Uterine smooth muscle cell (primary cell): ENCODE measurements around the gene GPR6. TPM values are rescaled to one million over a fixed set of nuclear protein-coding genes. Genes with fewer than 3 reads are reported as not detected.

ENCODE experiments used
- total RNA-seq: library from RNA; depleted of rRNA; stranded (reverse); fragments of >200 nt; gene quantifications from 2 replicates; pipeline ENCODE4 v1.2.3, GENCODE V29; 2014

Gene GPR6, protein sequence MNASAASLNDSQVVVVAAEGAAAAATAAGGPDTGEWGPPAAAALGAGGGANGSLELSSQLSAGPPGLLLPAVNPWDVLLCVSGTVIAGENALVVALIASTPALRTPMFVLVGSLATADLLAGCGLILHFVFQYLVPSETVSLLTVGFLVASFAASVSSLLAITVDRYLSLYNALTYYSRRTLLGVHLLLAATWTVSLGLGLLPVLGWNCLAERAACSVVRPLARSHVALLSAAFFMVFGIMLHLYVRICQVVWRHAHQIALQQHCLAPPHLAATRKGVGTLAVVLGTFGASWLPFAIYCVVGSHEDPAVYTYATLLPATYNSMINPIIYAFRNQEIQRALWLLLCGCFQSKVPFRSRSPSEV
- total RNA-seq = not detected in 2 replicates

DNA sequence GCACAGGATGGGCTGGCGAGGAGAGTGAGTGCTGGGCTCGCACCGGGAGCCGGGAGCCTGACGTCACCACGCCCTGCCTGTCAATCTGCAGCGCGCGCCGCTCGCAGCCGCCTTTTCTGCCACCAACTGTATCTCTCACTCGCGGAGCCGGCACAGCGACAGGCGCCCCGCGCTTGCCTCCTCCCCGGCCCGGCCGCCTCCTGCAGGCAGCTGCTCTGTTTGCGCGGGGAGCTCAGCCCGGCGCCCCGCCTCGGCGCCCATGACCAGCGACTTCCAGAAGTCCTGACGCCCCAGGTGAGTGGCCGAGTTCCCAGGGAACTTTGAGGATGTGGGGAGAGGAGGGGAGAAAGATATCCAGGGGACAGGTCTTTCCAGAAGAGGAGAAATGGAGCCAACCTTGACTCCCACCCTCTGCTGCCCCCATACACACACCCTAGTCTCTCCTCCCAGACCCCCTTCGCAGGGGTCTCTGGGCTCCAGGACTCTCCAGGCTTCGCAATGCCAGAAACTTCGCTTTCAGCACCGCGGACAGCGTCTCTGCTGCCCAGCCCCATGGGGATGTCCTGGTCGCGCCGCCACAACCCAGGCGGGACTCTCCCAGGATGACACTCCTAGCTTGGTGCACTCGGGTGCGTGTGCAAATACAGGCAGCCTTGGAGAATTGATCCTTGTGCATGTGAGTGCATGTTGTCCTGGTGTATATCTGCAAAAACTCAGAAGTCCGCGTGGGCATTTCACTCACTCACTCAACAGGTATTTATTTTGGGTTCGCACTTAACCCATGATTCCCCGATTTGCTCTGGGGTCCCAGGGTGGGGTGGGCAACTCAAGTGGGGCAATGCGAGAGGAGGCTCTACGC is at the start of gene GPR6:
Gene GPR6 (plus strand): TSS at position 138 of the 859 bp plus-strand sequence. CDS start 802 bp downstream, outside the sequence.

Other genes starting within 250 kb of the GPR6 start
- 9.0 and 10.7 TPM in 2 replicates for gene WASF1, start 201.4 kb downstream of the GPR6 start, total RNA-seq
- 24.7 and 25.1 TPM in 2 replicates for gene CDC40, start 202.1 kb downstream of the GPR6 start, total RNA-seq